Body of pancreas (tissue), 4 donors: ENCODE measurements around the gene HIGD1C. TPM values are rescaled to one million over a fixed set of nuclear protein-coding genes. Genes with fewer than 3 reads are reported as not detected.
A peak's percentile ranks its signal among the peaks of the same experiment; 100 is the strongest.

Experiments
- ATAC-seq: fragments of 150-250 bp; one replicate; pipeline ENCODE4 v1.9.1; 2016
- DNase-seq, 4 donors: peaks; one replicate each; pipeline ENCODE4 v3.0.0-alpha.2; 2019
- H3K27ac ChIP-seq, 4 donors: fragments of 200-600 bp; sonication (generic); 1 replicate in 3 of 4; 2 replicates in 1 of 4; pipeline versions ENCODE4 v1.5.1 to v1.6.1; 2016 to 2019; ENCODE audit warnings: mild to moderate bottlenecking in 1 of 4, mixed read lengths in 1 of 4, moderate library complexity in 1 of 4
- H3K27me3 ChIP-seq, 2 donors: fragments of 200-600 bp; sonication (generic); one replicate each; pipeline ENCODE4 v1.6.0; 2016; ENCODE audit warnings: mild to moderate bottlenecking in 1 of 2
- H3K36me3 ChIP-seq, 2 donors: fragments of 200-600 bp; sonication (generic); replicated peaks in 1 of 2; 2 replicates each; pipeline ENCODE4 v1.5.1; 2016; ENCODE audit warnings: low read depth in 2 of 2; ENCODE audit not compliant: insufficient read depth in 1 of 2
- H3K4me1 ChIP-seq: fragments of 200-600 bp; sonication (generic); one replicate; pipeline ENCODE4 v1.6.0; 2016
- H3K4me3 ChIP-seq, 2 donors: fragments of 200-600 bp; sonication (generic); 1 replicate in 1 of 2; 2 replicates in 1 of 2; pipeline ENCODE4 v1.5.1; 2016 to 2019
- H3K9me3 ChIP-seq, 3 donors: fragments of 200-600 bp; sonication (generic); 1 replicate in 2 of 3; 2 replicates in 1 of 3; pipeline ENCODE4 v1.5.1; 2016
- POLR2A ChIP-seq, 3 donors: fragments of 450-650 bp; IDR thresholded peaks; one replicate each; pipeline ENCODE4 v1.6.1; 2016; ENCODE audit warnings: antibody characterized with exemption in 3 of 3, mild to moderate bottlenecking in 2 of 3
- WGBS, 2 donors: methylation state at CpG; one replicate each; pipeline ENCODE4 v1.1.5; 2017; 5-methylcytosine and 5-hydroxymethylcytosine counted together
- intact Hi-C: fragments of 100-400 bp; cut with DNase I; formaldehyde crosslinking; loops from one replicate; pipeline ENCODE4 v1.15.1; 2023
- total RNA-seq, 2 donors: library from RNA; depleted of rRNA; stranded (reverse); fragments of >200 nt; gene quantifications; one replicate each; pipeline ENCODE4 v1.1.0, GENCODE V29; 2016
- TF ChIP-seq, protein P1 (sequence below), 7 experiments: fragments of 450-650 bp in 4 of 7; fragments of 200-600 bp in 3 of 7; sonication (generic) in 3 of 7; IDR thresholded peaks; one replicate each; pipeline ENCODE4 v1.5.1; 2016 to 2019; ENCODE audit warnings: antibody characterized with exemption in 7 of 7

Gene HIGD1C
- total RNA-seq, 2 donors from 2014 or later = not detected

DNA sequence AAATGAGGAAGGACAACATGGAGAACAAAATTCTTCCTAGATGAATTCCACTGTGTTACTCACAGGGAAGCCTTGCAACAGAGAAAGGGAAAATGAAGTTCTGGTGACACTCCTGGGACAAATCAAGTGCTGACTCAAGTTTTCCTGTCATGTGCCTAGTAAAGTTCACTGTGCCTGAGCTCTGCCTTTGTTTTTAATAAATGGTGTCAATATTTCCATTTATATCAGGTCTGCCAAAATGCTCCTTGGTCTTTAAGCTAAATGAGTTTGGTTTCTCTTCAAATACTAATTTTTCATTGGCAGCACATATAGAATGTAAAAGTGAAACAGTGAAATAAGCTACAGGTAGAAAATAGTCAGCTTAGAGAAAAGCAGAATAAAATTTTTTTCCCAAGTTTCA is 33.0 kb downstream of the HIGD1C start:
- H3K4me3 ChIP-seq = no peak overlapping the region
- TF ChIP-seq, protein P1, sequence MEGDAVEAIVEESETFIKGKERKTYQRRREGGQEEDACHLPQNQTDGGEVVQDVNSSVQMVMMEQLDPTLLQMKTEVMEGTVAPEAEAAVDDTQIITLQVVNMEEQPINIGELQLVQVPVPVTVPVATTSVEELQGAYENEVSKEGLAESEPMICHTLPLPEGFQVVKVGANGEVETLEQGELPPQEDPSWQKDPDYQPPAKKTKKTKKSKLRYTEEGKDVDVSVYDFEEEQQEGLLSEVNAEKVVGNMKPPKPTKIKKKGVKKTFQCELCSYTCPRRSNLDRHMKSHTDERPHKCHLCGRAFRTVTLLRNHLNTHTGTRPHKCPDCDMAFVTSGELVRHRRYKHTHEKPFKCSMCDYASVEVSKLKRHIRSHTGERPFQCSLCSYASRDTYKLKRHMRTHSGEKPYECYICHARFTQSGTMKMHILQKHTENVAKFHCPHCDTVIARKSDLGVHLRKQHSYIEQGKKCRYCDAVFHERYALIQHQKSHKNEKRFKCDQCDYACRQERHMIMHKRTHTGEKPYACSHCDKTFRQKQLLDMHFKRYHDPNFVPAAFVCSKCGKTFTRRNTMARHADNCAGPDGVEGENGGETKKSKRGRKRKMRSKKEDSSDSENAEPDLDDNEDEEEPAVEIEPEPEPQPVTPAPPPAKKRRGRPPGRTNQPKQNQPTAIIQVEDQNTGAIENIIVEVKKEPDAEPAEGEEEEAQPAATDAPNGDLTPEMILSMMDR (IDR thresholded peaks at IDR 0.05) = no peak
- TF ChIP-seq POLR2A (IDR thresholded peaks at IDR 0.05) = no peak
- no peaks in the 10 kb centered on the region for H3K9me3 ChIP-seq
- peak overlapping the region in 1 of 4 donors; percentile 51 for H3K27ac ChIP-seq
- peaks cover 0 to 17% of the 10 kb centered on the region in 2 donors for H3K36me3 ChIP-seq
- intact Hi-C loops = loop anchor here (10.0 kb wide), 1 partner anchor 151 kb away; no protein-coding TSS in a partner anchor
- ATAC-seq (no peak), DNase-seq (peak in 1 of 4 donors; percentile 35)
- no peaks in the 10 kb centered on the region for H3K27me3 ChIP-seq
- peaks cover 15% of the 10 kb centered on the region for H3K4me1 ChIP-seq

DNA sequence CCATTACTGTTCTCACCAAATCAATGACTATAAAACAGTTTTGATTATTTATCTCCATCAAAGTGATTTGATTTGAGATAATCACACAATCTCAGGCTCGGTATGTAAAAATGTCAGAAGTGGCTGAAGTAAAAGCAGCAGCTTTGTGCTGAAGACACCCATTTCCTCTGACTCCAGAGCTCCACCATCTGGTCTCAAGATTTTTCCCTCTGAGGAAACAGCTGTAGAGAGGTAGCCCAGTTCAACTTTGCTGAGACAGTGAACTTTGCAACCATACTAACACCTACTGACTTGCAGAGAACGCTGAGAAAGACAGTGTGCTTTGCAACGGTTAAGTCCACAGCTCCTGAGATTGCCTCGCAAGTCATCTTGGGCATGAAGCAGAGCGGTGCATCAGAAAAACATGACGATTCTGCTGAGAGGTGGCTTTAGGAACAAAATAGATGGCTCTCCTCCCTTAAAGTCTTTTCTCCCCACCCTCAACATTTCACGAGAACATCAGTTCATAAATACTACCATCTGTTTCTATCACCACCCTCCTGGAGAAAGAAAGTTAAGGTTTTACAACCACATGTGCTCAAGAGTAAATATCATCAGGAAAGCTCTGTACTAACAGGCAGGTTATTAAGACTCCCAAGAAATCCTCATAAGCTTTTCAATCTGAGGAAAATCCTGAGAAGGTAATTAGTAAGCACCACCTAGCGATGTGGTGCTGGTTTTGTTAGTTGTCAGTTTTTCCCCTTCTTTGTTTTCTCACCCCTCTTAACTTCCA is 34.8 kb downstream of the HIGD1C start:
- TF ChIP-seq, protein P1 (IDR thresholded peaks at IDR 0.05) = peak in 6 of 7 experiments; percentile 11 to 63 (median 55)
- TF ChIP-seq POLR2A (IDR thresholded peaks at IDR 0.05) = no peak
- H3K36me3 ChIP-seq = peaks cover 0 to 24% of the 10 kb centered on the region in 2 donors
- ATAC-seq (peak; percentile 84), DNase-seq (peak; percentile 47 to 69 (median 52))
- peak overlapping the region in 1 of 4 donors; percentile 4 for H3K27ac ChIP-seq
- no peaks in the 10 kb centered on the region for H3K4me1 ChIP-seq
- no peak overlapping the region for H3K4me3 ChIP-seq
- intact Hi-C loops = loop anchor here (10.0 kb wide), 1 partner anchor 152 kb away; no protein-coding TSS in a partner anchor
- H3K27me3 ChIP-seq = no peaks in the 10 kb centered on the region
- 33 to 45% methylated on average over 8 of the region's 8 CpGs for WGBS, 2 donors
- H3K9me3 ChIP-seq = no peaks in the 10 kb centered on the region

DNA sequence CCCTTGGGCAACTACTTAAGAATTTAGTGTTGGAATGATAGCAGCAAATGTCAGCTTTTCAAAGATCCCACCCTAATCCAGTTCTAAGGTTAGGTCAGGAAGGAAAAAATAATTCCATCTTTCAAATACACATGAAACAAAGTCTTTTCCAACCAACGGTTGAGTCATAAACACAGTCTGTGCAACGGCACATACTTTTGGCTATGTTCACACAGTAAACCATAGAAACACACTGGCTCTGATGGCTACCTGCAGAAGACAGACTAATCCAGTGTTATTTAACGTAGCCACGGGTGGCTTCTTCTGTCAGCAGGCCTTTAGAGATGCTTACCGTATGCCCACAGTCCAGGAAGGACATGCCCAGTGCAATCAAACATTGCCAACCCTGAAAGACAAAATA is 35.7 kb downstream of the HIGD1C start:
- H3K4me3 ChIP-seq = no peak overlapping the region
- 78 to 82% methylated on average over 5 of the region's 5 CpGs for WGBS, 2 donors
- H3K27me3 ChIP-seq = no peaks in the 10 kb centered on the region
- intact Hi-C loops = loop anchor here (10.0 kb wide), 1 partner anchor 153 kb away; no protein-coding TSS in a partner anchor
- no peak for ATAC-seq
- H3K4me1 ChIP-seq = no peaks in the 10 kb centered on the region
- H3K36me3 ChIP-seq = peaks cover 0 to 24% of the 10 kb centered on the region in 2 donors
- H3K9me3 ChIP-seq = no peaks in the 10 kb centered on the region
- TF ChIP-seq, protein P1 (IDR thresholded peaks at IDR 0.05) = no peak
- no peak for TF ChIP-seq POLR2A (IDR thresholded peaks at IDR 0.05)
- no peak overlapping the region for H3K27ac ChIP-seq
- no peak for DNase-seq

DNA sequence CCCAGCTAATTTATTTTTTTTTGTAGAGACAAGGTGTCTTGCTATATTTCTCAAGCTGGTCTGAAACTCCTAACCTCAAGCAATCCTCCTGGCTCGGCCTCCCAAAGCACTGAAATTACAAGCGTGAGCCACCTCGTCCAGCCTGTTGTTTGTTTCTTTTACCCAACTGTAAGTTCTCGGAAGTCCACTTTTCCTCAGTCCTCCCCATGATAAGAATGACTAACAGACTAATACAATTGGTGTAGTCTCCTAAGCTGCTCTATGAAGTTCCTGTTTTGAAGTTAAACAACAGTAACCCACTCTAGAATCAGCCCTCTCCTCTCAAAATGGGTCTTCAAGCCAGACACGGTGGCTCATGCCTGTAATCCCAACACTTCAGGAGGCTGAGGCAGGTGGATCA is 36.5 kb downstream of the HIGD1C start:
- no peaks in the 10 kb centered on the region for H3K9me3 ChIP-seq
- TF ChIP-seq, protein P1 (IDR thresholded peaks at IDR 0.05) = no peak
- no peak for TF ChIP-seq POLR2A (IDR thresholded peaks at IDR 0.05)
- DNase-seq = no peak
- peaks cover 0 to 24% of the 10 kb centered on the region in 2 donors for H3K36me3 ChIP-seq
- no peaks in the 10 kb centered on the region for H3K27me3 ChIP-seq
- ATAC-seq = no peak
- H3K4me1 ChIP-seq = no peaks in the 10 kb centered on the region
- 91 to 92% methylated on average over 5 of the region's 5 CpGs for WGBS, 2 donors
- intact Hi-C loops = loop anchor here (10.0 kb wide), 1 partner anchor 154 kb away; no protein-coding TSS in a partner anchor
- no peak overlapping the region for H3K4me3 ChIP-seq
- no peak overlapping the region for H3K27ac ChIP-seq
